ENCODE data around the gene PTPN12.

DNA sequence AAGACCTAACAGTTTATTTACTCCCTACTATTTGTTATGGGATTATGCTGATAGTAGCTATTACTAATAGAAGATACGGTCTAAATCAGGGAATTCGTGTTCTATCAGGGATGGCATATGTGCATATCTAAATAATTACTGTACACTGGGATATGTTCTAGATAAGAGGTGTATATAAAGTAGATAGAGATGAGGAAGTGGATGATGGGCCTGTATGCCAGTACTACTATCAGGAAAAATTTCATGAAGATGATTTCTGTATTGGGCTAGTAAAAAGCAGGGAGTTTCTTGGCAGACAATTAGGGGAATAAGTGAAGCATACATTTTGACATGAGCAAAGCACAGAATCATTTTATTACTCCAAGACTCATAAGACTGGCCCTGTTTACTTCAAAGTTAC lies 26.2 kb downstream of the PTPN12 start:
- no peak for TF ChIP-seq GATA3 (IDR thresholded peaks at IDR 0.05; ENCODE audit: low read depth, low read length)
- no peak for TF ChIP-seq GATA2 (IDR thresholded peaks at IDR 0.05; ENCODE audit: low read depth, low read length)

All from SH-SY5Y (cell line).